Chondrocyte (in vitro differentiated cells): ENCODE measurements around the gene CDR2. TPM values are rescaled to one million over a fixed set of nuclear protein-coding genes. Genes with fewer than 3 reads are reported as not detected.

ENCODE experiments used
- DNase-seq: peaks from one replicate; pipeline ENCODE4 v3.0.0; 2021; ENCODE audit warnings: mixed read lengths, low spot score
- H3K27ac Mint-ChIP-seq: one replicate; pipeline ENCODE4 v1.8.0; 2021; ENCODE audit warnings: mild to moderate bottlenecking, moderate library complexity, mixed read lengths; ENCODE audit not compliant: unreplicated experiment
- H3K27me3 Mint-ChIP-seq: 2 replicates; pipeline ENCODE4 v1.8.0; 2021; ENCODE audit warnings: low read depth, mixed read lengths
- H3K36me3 Mint-ChIP-seq: 2 replicates; pipeline ENCODE4 v1.8.0; 2021; ENCODE audit warnings: low read depth, mixed read lengths
- H3K4me1 Mint-ChIP-seq: 2 replicates; pipeline ENCODE4 v1.8.0; 2021; ENCODE audit warnings: low read depth, mild to moderate bottlenecking, mixed read lengths
- H3K4me3 Mint-ChIP-seq: one replicate; pipeline ENCODE4 v1.8.0; 2021; ENCODE audit warnings: mild to moderate bottlenecking, moderate library complexity, mixed read lengths; ENCODE audit not compliant: unreplicated experiment
- H3K9me3 Mint-ChIP-seq: 2 replicates; pipeline ENCODE4 v1.8.0; 2021; ENCODE audit warnings: low read depth, mixed read lengths
- long read RNA-seq: library from polyadenylated mRNA; stranded (forward); transcript quantifications from one replicate; pipeline ENCODE4 v2.0.0, GENCODE V29; 2021
- total RNA-seq: library from RNA; stranded (reverse); gene quantifications from 3 replicates; pipeline ENCODE4 v1.2.1, GENCODE V29; 2021
- TF ChIP-seq, protein P1 (sequence below): fragments of 200-600 bp; sonication (generic); IDR thresholded peaks from 2 replicates; pipeline ENCODE4 v1.5.0; 2021; ENCODE audit warnings: antibody characterized with exemption, mild to moderate bottlenecking, moderate library complexity

Gene CDR2
- total RNA-seq: 42.9 to 49.4 TPM (median 46.1 TPM) in 3 replicates
- long read RNA-seq, transcript CDR2-201 (5 exons, 2,702 nt): major isoform, 96 of 124 reads
- long read RNA-seq, transcript CDR2-202 (4 exons, 711 nt): minor isoform, 11 of 124 reads
- long read RNA-seq, partial matches to known transcripts: 3 of 124 reads
- long read RNA-seq, other reads (novel, unspliced or antisense): 14 of 124 reads

GRCh38 chr16:22374311-22375116 lies at the start of gene CDR2:
CDR2 (minus strand) TSS chr16:22374619; CDS start chr16:22374309, 310 bp downstream.
- peaks cover 2% of the 10 kb centered on the region for H3K36me3 Mint-ChIP-seq
- H3K27me3 Mint-ChIP-seq: no peaks in the 10 kb centered on the region
- peak; percentile 99 for DNase-seq
- H3K4me3 Mint-ChIP-seq: peak within 1 kb of the TSS; percentile 96
- H3K27ac Mint-ChIP-seq: peak within 1 kb of the TSS; percentile 94
- TF ChIP-seq, protein P1, sequence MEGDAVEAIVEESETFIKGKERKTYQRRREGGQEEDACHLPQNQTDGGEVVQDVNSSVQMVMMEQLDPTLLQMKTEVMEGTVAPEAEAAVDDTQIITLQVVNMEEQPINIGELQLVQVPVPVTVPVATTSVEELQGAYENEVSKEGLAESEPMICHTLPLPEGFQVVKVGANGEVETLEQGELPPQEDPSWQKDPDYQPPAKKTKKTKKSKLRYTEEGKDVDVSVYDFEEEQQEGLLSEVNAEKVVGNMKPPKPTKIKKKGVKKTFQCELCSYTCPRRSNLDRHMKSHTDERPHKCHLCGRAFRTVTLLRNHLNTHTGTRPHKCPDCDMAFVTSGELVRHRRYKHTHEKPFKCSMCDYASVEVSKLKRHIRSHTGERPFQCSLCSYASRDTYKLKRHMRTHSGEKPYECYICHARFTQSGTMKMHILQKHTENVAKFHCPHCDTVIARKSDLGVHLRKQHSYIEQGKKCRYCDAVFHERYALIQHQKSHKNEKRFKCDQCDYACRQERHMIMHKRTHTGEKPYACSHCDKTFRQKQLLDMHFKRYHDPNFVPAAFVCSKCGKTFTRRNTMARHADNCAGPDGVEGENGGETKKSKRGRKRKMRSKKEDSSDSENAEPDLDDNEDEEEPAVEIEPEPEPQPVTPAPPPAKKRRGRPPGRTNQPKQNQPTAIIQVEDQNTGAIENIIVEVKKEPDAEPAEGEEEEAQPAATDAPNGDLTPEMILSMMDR: no peak
- no peaks in the 10 kb centered on the region for H3K9me3 Mint-ChIP-seq
- peaks cover 48% of the 10 kb centered on the region for H3K4me1 Mint-ChIP-seq

DNA sequence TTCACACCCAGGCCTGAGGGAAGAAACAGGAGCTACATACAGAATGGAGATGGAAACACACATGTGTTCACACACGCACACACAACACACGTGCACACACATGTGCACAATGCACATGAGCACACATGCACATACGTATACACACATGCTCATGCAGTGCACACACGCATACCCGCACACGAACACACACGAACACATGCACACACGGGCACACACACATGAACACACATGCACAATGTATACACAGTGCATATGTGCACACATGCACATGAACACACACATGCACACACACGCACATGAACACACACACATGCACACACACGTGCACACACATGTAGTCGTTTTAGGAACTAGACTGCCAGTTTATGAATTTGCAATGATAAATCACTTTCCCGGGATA lies 49.3 kb upstream of the CDR2 start:
- H3K9me3 Mint-ChIP-seq: no peaks in the 10 kb centered on the region
- TF ChIP-seq, protein P1: no peak
- H3K27me3 Mint-ChIP-seq: no peaks in the 10 kb centered on the region
- H3K4me1 Mint-ChIP-seq: no peaks in the 10 kb centered on the region
- H3K4me3 Mint-ChIP-seq: no peak overlapping the region
- DNase-seq: peak; percentile 24
- no peak overlapping the region for H3K27ac Mint-ChIP-seq
- H3K36me3 Mint-ChIP-seq: peaks cover 21% of the 10 kb centered on the region

GRCh38 chr16:22421136-22421535 lies 46.7 kb upstream of the CDR2 start:
- Mint-ChIP-seq H3K4me3 (no peak overlapping the region), H3K4me1 (no peaks in the 10 kb centered on the region), H3K36me3 (peaks cover 19% of the 10 kb centered on the region), H3K27ac (no peak overlapping the region), H3K9me3 (no peaks in the 10 kb centered on the region), H3K27me3 (no peaks in the 10 kb centered on the region)
- DNase-seq: peak; percentile 60
- TF ChIP-seq, protein P1: no peak

DNA sequence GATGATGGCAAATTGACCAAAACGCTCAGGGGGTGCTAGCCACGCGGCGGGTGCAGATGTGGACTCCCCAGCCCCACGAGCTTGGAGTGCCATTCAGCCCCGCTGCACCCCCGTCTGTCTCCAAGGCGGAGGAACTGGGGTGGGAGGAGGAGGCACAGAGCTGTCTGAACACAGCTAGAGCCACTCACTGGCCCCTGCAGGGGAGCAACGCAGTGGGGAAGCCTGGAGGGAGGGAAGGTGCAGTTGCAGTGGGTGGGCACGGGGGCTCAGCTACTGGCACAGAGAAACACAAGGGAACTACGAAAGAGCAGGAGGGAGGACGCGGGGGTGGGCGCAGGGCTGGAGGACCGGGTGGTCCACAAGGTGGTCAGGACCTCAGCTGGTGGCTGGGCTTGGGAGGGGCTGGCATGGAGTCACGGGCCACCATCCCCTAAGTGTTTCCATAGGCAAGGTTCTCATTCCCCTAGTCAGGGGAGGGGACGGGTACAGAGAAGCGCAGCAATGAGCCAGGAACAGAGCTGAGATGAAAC lies 46.3 kb upstream of the CDR2 start:
- Mint-ChIP-seq H3K4me1 (no peaks in the 10 kb centered on the region), H3K27ac (no peak overlapping the region), H3K27me3 (no peaks in the 10 kb centered on the region), H3K9me3 (no peaks in the 10 kb centered on the region), H3K4me3 (no peak overlapping the region), H3K36me3 (peaks cover 19% of the 10 kb centered on the region)
- TF ChIP-seq, protein P1: no peak
- peak; percentile 78 for DNase-seq

DNA sequence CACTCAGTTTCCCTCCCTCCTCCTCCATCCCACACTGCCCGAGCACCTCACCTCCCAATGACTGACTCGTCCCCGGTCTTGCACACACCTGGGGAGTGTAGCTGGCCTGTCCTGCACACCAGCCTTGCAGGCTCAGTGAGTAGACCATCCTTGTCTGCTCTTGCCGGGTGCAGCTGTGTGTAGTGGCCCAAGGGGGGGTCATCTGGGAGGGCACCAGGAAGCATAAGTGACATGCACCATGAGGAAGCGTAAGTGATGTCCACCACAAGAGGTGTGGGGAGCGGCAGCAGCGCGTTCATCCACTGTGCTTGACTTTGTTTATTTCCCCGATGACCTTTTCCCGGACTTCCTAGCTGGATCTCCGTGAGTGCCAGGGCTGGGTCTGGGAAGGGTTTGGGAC lies 45.5 kb upstream of the CDR2 start:
- no peaks in the 10 kb centered on the region for H3K9me3 Mint-ChIP-seq
- TF ChIP-seq, protein P1: no peak
- no peaks in the 10 kb centered on the region for H3K27me3 Mint-ChIP-seq
- peak; percentile 40 for DNase-seq
- no peaks in the 10 kb centered on the region for H3K4me1 Mint-ChIP-seq
- peaks cover 19% of the 10 kb centered on the region for H3K36me3 Mint-ChIP-seq
- no peak overlapping the region for H3K27ac Mint-ChIP-seq
- no peak overlapping the region for H3K4me3 Mint-ChIP-seq
